ENCODE measurements around the gene AKNA.

GRCh38 chr9:114382699-114383520, 4.9 kb downstream of the AKNA start:
- TF ChIP-seq EZH2 (IDR thresholded peaks at IDR 0.05) = no peak
- no peak for TF ChIP-seq EZH2phosphoT487 (IDR thresholded peaks at IDR 0.05)
